Measurements from ENCODE around the gene ATG9B.

The ATG9B gene

GRCh38 chr7:150972023-150972468 lies 52.2 kb downstream of the ATG9B start:
- FAIRE-seq: no peak
- DNase-seq (ENCODE audit: extremely low spot score, insufficient read length, low read depth): no peak

GRCh38 chr7:150971242-150972022 lies 52.9 kb downstream of the ATG9B start:
- DNase-seq (ENCODE audit: extremely low spot score, insufficient read length, low read depth) (no peak), FAIRE-seq (no peak)

DNA sequence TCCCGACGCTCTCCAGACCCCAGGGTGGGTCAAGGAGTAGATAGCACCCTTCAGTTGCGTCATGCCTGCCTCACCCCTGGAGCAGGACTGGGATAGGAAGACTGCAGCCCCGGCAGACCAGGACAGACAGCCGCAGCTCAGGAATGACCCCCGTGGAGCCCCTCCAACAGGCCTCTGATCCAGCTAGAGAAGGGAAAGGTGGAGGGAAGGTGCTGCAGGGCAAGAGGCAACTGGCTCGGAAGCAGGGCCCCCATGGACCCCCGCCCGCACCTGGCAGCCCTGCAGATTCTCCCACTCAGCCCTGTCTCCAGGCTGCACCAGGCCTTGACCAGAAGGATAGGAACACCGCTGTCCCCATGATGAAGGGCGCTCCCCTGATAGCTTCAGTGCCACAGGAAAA lies 53.9 kb downstream of the ATG9B start:
- FAIRE-seq (no peak), DNase-seq (ENCODE audit: extremely low spot score, insufficient read length, low read depth) (no peak)

DNA sequence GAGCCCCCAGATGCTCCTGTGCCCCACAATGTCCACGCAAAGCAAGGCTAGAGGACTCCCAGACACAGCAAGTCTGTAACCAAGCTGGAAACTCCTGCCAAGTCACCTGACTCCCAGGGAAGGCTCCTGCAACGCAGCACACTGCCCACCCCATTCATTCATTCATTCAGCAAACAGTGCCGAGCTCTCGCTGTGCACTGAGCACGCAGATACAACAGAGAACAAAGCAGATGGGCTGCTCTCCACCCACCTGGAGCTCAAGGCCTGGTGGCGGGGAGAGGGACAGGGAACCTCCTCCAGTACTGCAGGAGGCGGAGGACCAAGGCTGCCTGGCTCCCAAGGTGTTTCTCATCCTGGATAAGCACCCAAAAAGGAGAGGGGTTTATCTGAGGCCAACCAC lies 54.8 kb downstream of the ATG9B start:
- FAIRE-seq (no peak), DNase-seq (ENCODE audit: extremely low spot score, insufficient read length, low read depth) (no peak)

DNA sequence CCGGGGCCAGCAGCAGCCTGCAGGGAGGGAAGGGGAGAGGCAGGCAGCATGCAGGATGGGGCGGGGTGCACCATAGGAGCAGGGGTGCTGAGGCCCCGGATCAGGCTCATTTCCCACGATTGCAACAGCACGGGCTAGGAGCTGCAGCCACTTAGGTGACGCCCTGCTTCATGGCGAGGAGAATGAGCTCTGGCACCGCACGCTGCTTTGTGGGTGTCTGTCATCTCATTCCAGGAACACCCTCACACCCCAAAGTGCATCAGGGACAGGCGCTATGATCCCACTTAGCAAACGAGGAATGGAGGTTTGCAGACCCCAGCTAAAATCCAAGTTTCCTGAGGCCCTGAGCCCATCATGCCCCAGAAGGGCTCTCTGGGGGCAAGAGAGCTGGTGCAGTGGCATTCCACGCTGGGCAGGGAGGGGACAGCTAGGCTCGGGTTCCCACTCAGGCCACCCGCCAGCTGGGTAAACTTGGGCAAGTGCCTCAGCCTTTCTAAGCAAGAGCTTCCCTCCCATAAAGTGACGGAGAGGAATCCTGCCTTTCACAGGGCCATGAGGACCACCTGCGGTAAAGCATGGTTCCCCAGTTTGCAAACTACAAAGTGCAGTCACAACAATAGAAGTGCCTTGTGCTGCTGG lies 55.4 kb downstream of the ATG9B start:
- DNase-seq (ENCODE audit: extremely low spot score, insufficient read length, low read depth) (no peak), FAIRE-seq (no peak)

DNA sequence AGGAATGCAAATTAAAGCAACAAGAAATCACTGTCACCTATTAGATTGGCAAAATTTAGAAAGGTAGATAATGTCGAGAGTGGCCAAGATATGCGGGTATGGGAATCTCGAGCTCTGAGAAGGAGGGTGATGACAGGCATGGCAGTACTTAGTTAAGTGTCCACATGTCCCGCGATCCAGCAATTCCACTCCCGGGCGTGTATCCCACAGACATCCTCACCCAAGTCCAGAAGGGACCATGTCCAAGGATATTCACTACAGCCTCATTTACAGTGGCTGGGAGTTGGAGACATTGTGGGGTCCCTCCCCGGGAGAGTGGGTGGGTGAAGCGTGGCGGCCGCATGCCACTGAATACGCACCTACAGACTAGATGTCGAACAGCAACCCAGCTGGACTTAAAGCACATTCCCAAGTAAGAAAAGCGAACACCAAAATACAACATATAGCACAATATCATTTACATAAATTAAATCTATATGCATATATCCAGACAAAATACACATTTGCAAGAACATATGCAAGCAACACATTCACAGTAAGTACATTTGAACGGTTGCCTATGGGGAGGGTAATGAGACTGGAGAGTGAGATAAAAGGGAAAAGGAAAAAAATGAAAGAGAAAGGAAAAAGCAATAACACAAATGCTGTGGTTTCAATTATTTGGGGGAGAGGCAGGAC lies 56.1 kb downstream of the ATG9B start:
- no peak for DNase-seq (ENCODE audit: extremely low spot score, insufficient read length, low read depth)
- no peak for FAIRE-seq

GRCh38 chr7:150967349-150967748 lies 56.9 kb downstream of the ATG9B start:
- DNase-seq (ENCODE audit: extremely low spot score, insufficient read length, low read depth) (no peak), FAIRE-seq (no peak)

DNA sequence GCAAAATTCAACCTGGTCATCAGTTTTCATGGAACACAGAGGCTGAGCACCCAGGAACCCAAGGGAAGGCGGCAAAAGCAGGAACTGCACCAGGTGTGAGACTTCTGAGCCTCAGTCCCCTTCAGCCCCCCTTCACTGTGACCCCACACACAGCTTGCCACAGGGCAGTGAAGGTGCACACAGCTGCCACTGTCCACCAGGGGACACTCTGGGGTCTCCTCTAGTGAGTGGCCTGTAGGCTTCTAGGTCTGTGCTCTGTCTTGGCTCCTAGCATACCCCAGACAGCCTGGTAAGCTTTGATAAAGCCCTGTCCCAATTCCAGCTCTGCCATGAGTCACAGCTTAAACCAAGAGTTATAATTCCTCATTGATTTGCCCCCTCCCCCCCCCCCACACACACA lies 58.3 kb downstream of the ATG9B start:
- DNase-seq (ENCODE audit: extremely low spot score, insufficient read length, low read depth) (no peak), FAIRE-seq (no peak)

GRCh38 chr7:150965273-150965830 lies 58.9 kb downstream of the ATG9B start:
- FAIRE-seq: no peak
- DNase-seq (ENCODE audit: extremely low spot score, insufficient read length, low read depth): no peak
